HL-60 (cell line): ENCODE results near the gene ZNF37A.
"Not testable (repeated sequence)": the region's sequence is repeated elsewhere in the genome, so short reads cannot be mapped to it uniquely, and the experiment has no call there.

Source experiments
- DNase-seq, 2 experiments: peaks; one replicate each; pipeline ENCODE4 v3.0.0-alpha.2; 2010 to 2020; ENCODE audit warnings: low read depth in 1 of 2, low spot score in 1 of 2
- H3K27ac ChIP-seq: fragments of 250-450 bp; sonication (Bioruptor Pico); replicated peaks from 2 replicates; pipeline ENCODE4 v1.5.1; 2020; ENCODE audit warnings: mild to moderate bottlenecking, moderate library complexity
- H3K27me3 ChIP-seq: fragments of 250-450 bp; sonication (Bioruptor Pico); 2 replicates; pipeline ENCODE4 v1.5.1; 2021; ENCODE audit warnings: mild to moderate bottlenecking, moderate library complexity; ENCODE audit not compliant: insufficient read depth, poor library complexity, severe bottlenecking
- H3K4me3 ChIP-seq: replicated peaks from 2 replicates; pipeline ENCODE4 v1.5.1; 2011; ENCODE audit warnings: mild to moderate bottlenecking, control low read depth, low read length; ENCODE audit not compliant: insufficient read depth
- CTCF ChIP-seq: IDR thresholded peaks from one replicate; pipeline ENCODE4 v1.5.1; 2011; ENCODE audit warnings: low read length, control low read depth, inconsistent platforms; ENCODE audit not compliant: insufficient read depth
- GABPA ChIP-seq: IDR thresholded peaks from 2 replicates; pipeline ENCODE4 v1.6.1; 2012; ENCODE audit warnings: low read depth
- POLR2AphosphoS5 ChIP-seq: IDR thresholded peaks from 2 replicates; pipeline ENCODE4 v1.6.1; 2012; ENCODE audit warnings: low read depth
- REST ChIP-seq: IDR thresholded peaks from 2 replicates; pipeline ENCODE4 v1.6.1; 2012; ENCODE audit warnings: low read depth; ENCODE audit not compliant: insufficient replicate concordance
- SPI1 ChIP-seq: IDR thresholded peaks from 2 replicates; pipeline ENCODE4 v1.6.1; 2012; ENCODE audit warnings: low read depth, mild to moderate bottlenecking, borderline replicate concordance

ZNF37A gene

GRCh38 chr10:38143587-38143986, 49.5 kb downstream of the ZNF37A start:
- no peak for DNase-seq
- TF ChIP-seq REST (no peak), POLR2AphosphoS5 (no peak), CTCF (no peak), SPI1 (no peak), GABPA (no peak)
- no peak overlapping the region for H3K27ac ChIP-seq
- H3K4me3 ChIP-seq = no peak overlapping the region
- H3K27me3 ChIP-seq = no peaks in the 10 kb centered on the region

GRCh38 chr10:38146579-38147333, 52.6 kb downstream of the ZNF37A start:
- no peak for DNase-seq
- H3K27ac ChIP-seq = no peak overlapping the region
- TF ChIP-seq SPI1 (no peak), GABPA (no peak), POLR2AphosphoS5 (no peak), CTCF (no peak), REST (no peak)
- no peak overlapping the region for H3K4me3 ChIP-seq
- no peaks in the 10 kb centered on the region for H3K27me3 ChIP-seq

- Histone ChIP-seq H3K27me3 (no peaks in the 10 kb centered on the region), H3K27ac (no peak overlapping the region), H3K4me3 (no peak overlapping the region)
- DNase-seq = no peak
- TF ChIP-seq GABPA = no peak
- TF ChIP-seq POLR2AphosphoS5 = no peak
- no peak for TF ChIP-seq CTCF
- TF ChIP-seq SPI1 = no peak
- no peak for TF ChIP-seq REST
These were observed 53.5 kb downstream of the ZNF37A start for GRCh38 chr10:38147686-38148085.

- not testable (repeated sequence) for DNase-seq, H3K27me3 ChIP-seq, H3K4me3 ChIP-seq, H3K27ac ChIP-seq
These were observed 56.8 kb downstream of the ZNF37A start for GRCh38 chr10:38150891-38151463.
